ENCODE data around the gene ARSG.
"Not testable (repeated sequence)": the region's sequence is repeated elsewhere in the genome, so short reads cannot be mapped to it uniquely, and the experiment has no call there.

ARSG gene

DNA sequence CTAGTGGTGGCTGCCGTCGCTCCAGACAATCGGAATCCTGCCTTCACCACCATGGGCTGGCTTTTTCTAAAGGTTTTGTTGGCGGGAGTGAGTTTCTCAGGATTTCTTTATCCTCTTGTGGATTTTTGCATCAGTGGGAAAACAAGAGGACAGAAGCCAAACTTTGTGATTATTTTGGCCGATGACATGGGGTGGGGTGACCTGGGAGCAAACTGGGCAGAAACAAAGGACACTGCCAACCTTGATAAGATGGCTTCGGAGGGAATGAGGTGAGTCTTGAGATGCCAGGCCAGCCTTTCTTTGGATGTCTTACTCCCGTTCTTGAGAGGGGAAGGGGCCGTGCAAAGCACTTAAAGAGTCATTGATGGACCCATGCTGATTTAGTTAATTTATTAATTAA, 16.1 kb downstream of the ARSG start:
- DNase-seq: no peak

DNA sequence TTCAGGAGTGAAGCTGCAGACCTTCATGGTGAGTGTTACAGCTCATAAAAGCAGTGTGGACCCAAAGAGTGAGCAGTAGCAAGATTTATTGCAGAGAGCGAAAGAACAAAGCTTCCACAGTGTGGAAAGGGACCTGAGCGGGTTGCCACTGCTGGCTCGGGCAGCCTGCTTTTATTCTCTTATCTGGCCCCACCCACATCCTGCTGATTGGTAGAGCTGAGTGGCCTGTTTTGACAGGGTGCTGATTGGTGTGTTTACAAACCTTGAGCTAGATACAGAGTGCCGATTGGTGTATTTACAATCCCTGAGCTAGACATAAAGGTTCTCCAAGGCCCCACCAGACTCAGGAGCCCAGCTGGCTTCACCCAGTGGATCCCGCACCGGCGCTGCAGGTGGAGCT, 17.2 kb downstream of the ARSG start:
- DNase-seq: not testable (repeated sequence)

DNA sequence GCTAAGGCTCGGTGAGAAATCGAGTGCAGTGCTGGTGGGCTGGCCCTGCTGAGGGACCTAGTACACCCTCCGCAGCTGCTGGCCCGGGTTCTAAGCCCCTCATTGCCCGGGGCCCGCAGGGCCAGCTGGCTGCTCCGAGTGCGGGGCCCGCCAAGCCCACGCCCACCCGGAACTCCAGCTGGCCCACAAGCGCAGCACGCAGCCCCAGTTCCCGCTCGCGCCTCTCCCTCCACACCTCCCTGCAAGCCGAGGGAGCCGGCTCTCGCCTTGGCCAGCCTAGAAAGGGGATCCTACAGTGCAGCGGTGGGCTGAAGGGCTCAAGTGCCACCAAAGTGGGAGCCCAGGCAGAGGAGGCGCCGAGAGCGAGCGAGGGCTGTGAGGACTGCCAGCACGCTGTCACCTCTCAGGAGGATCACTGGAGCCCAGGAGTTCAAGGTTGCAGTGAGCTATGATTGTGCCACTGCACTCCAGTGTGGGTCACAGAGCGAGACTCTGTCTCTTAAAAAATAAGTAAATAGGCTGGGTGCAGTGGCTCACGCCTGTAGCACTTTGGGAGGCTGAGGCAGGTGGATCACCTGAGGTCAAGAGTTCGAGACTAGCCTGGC, 17.9 kb downstream of the ARSG start:
- DNase-seq: not testable (repeated sequence)

DNA sequence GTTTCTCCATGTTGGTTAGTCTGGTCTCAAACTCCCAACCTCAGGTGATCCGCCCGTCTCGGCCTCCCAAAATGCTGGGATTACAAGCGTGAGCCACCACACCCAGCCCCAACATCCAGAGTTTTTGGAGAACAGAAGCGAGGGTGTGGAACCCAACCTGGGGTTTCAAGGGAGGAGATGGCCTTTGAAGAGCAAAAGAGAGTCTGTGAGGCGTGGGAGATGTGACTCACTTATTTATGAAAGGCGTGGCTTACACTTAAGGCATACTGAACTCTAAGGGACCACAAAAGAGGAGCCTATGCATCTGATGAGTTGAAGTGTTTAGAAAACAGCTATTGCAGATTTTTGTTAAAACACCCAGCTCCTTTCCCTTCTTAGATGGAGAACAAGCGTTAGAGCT, 18.9 kb downstream of the ARSG start:
- no peak for DNase-seq

DNA sequence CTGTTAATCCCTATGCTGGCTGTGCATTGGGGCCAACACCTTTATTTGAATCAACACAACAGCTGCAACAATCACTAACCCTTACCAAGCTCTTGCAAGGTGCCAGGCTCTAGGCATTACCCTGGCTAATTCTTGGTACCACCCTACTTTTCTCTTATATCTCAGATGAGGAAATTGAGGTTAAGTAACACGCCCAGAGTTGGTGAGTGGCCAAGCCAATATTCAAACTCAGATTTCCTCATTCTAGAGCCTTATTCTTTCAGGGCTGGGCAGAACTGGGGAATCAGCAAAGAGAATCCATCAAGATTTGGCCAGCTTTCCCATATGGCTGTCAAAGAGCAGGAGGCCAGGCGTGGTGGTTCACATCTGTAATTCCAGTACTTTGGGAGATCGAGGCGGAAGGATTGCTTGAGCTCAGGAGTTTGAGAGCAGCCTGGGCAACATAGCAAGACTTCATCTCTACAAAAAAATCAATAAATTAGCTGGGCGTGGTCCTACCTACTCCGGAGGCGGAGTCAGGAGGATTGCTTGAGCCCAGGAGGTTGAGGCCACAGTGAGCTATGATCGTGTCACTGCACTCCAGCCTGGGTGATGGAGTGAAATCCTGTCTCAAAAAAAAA, 23.7 kb downstream of the ARSG start:
- DNase-seq: peak; percentile 85

DNA sequence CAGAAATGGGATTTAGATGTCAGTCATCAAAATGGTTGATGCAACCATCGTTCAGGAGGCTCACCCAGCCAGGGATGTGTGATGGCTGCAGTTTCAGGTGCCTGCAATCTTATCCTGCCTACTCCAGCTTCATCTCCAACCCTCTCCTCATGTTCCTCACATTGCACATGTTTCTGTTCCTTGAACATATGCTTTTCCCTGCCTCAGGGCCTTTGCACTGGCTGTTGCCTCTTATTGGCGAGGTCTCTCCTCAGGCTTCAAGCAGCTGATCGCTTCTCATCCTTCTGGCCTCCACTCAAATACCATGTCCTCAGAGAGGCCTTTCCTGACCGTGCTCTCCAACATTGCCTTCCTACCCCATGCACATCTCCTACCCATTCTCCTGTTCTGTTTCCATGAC, 24.6 kb downstream of the ARSG start:
- DNase-seq: no peak

DNA sequence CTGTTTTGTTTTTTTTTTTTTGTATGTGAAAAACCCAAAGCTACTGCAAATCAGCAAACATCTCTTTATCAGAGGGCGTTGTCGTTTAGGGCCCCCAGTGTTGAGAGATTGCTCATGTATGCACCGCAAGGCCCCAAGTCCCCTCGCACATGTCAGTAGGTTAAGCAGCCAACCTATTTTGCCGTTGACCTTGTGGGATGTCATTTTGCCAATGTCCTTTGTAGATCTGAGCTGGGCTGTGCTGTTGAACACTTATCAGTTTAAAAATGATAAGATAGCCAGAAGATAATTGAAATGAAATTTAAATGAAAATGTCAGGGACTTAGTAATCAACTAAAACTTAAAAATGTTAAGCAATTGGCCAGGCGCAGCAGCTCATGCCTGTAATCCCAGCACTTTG, 26.2 kb downstream of the ARSG start:
- peak; percentile 30 for DNase-seq

DNA sequence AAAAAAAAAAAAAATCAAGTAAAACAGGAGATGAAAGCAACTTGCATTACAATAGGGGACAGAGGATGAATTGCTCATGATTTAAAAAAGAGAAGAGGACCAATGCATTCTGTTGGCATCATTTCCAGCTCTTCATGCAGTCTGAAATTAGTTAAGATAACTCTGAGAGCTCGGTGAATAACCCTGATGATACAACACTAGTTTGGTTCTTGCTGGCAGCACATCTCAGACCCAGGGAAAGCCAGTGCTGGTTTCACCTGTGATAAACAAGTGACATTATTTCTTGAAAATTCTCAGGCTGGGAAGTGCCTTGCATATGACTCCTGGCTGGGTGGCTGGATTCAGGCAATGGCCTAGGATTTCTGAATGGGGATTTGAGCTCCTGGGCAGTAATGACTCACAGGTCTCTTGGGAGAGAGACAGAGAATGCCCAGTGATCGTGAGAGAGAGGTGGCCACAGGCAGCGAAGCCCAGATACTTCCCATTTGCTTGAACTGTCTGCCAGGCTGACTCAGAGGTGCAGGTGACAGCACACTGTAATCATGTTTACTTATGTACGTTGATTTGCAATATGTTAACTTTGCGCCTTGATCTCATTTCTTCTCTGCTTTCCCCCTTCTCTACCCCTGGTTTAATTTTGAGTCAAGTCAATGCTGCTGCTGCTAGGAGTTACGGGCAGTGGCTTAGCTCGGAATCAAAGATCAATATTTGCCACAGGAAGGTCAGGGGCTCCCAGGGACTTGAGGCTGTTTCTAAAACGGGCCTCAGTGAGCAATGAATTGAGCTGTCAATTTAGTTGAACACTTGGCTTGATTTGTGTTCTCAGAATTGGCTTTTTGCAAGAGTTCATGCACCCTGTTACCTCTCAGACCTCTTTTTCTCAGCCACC, 27.1 kb downstream of the ARSG start:
- DNase-seq: no peak

DNA sequence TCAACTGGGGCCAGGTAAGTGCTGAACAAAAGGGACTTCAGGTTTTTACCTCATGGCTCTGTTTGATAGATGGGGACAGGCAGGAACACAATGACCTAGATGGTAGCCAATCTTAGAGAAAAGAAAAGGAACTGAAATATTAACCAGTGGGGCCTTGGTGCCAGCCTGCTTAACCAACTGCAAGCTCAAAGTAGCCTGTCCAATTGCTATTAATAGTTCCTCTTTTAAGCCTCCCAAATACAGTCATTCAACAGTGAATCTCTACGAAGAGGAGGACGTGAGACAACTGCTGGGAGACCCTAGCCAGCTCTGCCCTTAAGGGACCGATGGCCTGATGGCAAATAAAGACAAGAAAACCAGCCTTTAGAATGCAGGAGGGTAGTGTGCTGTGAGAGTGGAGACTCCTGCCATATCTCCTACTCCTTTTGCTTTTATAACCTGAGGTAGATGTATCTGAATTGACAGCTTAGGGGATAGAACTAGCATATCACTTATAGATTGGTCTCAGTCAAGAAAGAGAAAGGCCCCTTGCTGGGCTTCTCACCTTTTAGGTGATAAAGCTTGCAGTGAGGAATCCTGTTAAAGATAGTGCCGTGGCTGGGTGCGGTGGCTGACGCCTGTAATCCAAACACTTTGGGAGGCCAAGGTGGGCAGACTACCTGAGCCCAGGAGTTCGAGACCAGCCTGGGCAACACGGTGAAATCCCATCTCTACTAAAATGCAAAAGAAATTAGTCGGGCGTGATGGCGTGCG, 28.3 kb downstream of the ARSG start:
- peak; percentile 18 for DNase-seq

DNA sequence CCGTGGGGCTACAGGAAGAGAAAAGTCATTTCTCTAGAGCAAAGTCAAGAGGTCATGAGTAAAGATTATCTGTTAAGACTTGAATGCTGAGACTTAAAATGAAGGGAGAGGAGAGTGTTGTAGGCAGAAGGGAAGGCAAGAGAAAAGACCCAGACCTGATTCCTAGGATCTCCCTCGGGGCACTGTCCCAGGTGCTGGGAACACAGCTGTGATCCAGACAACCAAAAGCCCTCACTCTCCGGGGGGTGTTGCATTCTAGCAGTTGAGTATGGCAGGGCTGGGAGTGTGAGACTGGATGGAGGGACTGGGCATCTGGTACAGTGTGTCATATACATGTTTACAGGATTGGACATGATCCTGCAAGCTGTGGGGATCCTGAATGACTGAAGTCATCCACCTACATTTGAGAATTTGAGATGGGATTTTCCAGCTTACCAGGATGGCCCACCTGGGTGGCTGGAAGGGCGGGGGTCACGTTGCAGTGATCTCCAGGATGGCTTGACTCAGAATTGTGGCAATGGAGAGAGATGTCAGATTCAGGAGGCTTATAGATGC, 29.1 kb downstream of the ARSG start:
- DNase-seq: no peak

DNA sequence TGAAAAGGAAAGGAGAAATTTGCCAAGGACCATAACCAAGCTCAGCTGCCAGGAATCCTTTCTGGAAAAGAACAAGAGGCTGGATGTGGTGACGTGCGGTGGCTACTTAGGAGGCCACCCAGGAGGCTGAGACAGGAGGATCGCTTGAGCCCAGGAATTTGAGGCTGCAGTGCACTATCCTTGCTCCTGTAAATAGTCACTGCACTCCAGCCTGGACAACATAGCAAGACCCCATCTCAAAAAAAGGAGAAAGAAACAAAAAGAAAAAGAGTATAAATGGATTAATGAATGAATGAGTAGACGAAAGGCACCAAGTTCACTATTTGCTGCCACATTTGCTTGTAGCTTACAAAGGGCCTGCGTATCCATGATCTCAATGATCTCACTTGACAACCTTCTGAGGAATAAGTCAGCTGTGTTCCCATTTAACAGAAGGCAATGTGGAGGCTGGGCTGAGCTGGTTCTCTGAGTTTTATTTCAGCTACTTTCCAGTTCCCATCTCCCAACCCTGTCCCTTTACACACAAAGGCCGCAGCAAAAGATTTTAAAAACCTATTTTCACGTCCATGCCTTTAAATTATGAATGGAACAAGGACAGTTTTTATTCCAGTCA, 29.8 kb downstream of the ARSG start:
- no peak for DNase-seq

DNA sequence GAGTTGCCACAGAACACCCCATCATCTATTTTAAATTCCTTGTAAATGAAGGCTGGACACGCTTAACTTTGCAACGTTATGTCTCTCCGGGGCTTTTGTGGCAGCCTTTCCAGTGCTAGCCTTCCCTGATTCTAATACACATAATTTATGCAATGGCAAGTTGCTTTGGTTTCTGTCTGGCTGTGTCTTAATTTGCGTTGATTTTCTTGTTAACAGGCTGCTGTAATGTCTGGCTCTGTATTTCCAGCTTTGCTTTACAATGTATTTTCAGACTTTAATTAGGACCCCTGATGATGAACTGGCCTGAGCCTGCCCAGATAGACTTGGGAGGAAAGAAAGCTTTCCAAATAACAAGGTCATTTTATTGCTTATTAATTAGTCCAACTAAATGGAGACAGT, 30.3 kb downstream of the ARSG start:
- DNase-seq: no peak

DNA sequence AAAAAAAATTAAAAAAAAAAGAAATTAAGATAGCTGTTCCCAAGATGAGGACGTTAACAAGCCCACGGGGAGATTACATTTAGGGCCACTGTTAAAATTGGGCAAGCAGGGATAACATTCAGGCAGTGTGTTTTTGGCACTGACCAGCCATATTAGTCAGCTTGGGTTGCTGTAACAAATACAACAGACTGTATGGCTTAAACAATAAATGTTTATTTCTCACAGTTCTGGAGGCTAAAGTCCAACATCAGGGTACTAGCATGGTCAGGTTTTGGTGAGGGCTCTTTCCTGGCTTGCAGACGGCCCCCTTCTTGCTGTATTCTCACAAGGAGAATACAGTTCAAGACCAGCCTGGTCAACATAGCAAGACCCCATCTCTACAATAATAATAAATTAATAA, 31.3 kb downstream of the ARSG start:
- no peak for DNase-seq

DNA sequence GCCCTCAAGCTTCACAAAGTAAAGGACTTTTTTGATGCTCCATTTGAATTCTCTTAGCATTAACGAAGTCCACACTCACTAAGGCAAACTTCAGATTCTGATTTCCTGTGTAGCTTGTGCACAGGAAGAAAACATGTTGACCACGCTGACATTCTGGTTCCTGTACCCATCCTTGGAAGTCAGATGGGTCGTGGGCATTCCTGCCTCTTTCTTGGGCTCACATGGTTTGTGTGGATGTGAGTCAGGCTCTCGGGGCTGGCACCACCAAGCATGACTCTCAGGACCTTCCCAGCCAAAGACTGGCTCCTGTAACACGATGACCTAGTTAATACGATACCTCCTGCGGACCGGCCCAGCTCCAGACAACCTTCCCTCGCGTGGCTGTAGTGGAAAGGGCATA, 32.8 kb downstream of the ARSG start:
- DNase-seq: no peak

DNA sequence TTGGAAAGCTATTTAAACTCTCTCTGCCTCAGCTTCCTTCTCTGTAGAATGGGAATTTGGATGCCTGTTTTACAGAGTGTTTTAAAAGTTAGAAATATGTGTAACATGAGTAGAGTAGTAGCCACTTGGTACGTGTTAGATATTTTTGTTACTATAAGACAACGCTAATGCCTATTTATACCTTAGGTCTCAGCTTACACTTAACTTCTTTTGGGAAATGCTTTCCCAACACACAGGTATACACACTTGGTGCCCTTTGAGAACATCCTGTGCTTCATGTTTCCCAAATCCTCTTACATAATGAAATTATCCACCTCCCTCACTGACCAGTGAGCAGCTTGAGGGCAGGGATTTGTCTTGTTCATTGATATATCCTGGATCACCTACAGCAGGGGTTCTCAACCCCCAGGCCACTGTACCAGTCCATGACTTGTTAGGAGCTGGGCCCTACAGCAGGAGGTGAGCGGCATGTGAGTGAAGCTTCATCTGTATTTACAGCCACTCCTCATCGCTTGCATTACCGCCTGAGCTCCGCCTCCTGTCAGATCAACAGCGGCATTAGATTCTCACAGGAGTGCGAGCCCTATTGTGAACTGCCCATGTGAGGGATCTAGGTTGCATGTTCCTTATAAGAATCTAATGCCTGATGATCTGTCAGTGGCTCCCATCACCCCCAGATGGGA, 33.5 kb downstream of the ARSG start:
- DNase-seq: no peak

DNA sequence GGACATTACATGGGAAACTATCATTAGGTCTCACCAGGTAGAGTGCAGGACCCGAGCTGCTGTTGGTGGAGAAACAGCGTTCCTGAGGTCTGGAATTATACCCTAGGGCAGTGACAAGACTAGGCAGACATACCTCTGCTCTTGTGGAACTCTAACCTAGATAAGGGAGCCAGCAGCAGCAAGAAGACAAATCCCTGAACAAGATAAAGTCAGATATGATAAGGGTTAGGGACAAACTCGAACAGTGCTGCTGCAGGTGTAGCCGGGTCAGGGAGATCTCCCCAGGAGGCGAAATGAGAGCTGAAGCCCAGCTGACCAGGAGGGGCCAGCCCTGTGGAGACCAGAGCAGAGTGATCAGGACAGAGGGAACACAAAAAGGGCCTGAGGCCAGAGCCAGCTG, 34.7 kb downstream of the ARSG start:
- no peak for DNase-seq

DNA sequence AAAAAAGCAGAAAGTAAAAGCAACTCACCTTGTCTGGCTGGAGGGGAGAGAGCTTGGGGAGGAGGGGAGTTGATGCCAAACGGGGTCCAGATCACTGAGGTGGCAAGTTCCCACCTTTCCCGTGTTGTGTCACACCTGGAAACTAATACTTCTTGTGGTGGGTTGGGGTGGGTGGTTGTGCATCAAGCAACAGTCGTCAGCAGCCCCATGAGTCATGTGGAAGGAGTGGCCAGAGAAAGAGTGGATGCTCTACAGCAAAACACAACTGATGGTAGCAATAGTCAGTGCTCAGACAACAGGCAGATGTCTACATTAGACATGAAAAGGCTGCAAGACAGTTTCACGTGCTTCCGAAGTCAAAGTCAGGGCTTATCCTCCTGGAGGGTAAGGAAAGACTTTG, 35.4 kb downstream of the ARSG start:
- no peak for DNase-seq

DNA sequence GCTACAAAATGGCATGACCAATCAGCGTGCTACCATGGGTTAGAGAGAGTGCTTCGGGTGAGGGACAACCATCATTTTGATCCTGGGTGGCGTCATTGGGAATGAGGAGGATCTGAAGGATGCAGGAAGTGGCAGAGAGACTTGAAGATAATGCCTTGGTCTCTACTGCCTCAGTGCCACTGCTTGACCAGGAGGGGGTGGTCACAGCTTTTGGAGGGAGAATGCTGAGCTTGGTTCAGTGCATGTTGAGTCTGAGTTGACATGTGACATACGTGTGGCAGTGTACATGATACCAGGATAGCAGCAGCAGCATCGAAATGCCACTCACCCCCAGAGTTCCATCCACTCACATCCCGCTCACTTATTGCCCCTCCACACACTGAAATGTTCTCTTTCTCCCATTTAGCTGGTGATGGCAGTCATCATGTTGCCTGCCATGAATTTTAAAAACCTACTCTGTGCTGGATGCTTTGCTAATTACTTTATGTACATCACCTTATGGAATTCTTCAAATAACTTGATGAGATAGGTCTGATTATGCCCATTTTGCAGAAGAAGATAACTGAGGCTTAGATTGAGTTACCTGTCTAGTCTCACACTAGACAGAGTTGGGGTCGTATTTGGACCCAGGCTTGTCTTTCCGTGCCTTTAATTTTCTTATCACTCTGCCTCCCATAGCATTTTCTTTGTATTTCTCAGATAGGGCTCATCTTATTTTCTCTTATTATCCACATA, 36.7 kb downstream of the ARSG start:
- peak; percentile 20 for DNase-seq

DNA sequence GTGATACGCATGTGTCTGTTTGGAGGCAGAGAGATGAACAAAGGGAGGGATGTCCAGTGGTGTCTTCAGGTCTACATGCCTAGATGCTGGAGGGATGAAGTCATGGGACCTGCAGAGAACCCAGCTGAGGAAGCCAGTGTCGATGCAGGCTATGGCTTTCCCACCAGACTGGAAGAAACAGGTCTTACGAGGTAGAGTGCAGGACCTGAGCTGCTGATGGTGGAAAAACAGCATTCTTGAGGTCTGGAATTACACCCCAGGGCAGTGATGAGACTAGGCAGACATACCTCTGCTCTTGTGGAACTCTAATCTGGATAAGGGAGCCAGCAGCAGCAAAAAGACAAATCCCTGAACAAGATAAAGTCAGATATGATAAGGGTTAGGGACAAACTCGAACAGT, 37.4 kb downstream of the ARSG start:
- no peak for DNase-seq

DNA sequence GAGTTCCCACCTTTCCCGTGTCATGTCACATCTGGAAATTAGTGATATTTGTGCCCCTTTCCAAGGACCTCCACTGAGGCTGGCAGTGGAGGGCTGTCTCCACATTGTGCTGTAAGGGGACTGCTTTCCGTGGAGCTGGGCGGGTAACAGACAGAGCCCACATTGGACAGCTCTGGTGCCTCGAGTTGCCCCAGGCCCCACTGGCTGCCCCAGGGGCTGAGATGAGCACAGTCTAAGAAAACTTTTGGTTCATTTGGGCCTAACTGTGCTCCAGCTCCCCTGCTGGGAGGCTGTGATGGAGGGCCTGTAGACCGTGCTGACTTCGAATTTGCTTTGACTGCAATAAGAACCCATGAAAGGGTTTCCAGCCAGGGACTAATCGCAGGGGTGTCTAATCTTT, 38.0 kb downstream of the ARSG start:
- no peak for DNase-seq

DNA sequence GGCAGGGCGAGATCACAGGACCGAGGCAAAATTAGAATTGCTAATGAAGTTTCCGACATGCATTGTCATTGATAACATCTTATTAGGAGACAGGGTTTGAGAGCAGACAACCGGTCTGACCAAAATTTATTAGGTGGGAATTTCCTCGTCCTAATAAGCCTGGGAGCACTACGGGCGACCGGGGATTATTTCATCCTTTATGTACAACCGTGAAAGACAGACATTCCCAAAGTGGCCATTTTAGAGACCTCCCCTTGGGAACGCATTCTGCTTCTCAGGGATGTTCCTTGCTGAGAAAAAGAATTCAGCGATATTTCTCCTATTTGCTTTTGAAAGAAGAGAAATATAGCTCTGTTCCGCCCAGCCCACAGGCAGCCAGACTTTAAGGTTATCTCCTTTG, 40.6 kb downstream of the ARSG start:
- not testable (repeated sequence) for DNase-seq
